ENCODE data around the gene GULP1.

DNA sequence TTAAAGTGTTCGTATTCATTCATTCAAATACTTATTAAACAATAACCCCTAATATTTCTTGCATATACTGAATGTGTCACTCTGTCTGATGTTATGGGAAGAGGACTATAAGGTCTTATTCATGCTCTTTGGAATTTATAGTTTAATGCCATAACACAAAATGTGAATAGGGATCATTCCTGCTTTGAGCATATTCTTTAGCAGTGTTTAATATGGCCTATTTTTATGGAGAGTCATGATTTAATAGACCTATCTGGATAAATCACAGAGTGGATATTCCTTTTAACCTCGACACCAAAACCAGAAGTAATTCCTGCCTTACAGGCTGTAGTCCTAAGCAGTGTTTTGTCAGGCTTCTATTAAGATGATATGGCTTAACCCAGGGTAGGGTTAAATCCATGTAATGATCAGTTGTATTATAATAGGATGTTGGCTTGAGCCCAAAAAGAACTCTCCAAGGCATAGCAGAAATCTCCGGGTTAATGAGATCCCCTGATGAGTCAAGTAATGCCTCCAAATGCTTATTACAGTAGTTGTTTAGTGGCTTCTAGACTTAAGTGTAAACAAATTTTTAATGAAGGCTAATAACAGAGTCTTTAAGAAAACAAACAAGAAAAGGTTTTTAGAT, 54.3 kb downstream of the GULP1 start:
- TF ChIP-seq CTCF (IDR thresholded peaks at IDR 0.05) (no peak), EP300 (IDR thresholded peaks at IDR 0.05) (no peak), POLR2A (IDR thresholded peaks at IDR 0.05) (no peak)
